ENCODE measurements around the gene TSR1.

The TSR1 gene

GRCh38 chr17:2275722-2276121 lies 60.5 kb downstream of the TSR1 start:
- no peak for DNase-seq

- DNase-seq, result no peak
Measured at GRCh38 chr17:2274414-2274813, 61.8 kb downstream of the TSR1 start.
